AG09309 (cell line): ENCODE results near the gene IGFBP4.
A peak's percentile ranks its signal among the peaks of the same experiment; 100 is the strongest.
"Not testable (repeated sequence)": the region's sequence is repeated elsewhere in the genome, so short reads cannot be mapped to it uniquely, and the experiment has no call there.

Experiments
- DNase-seq: peaks from one replicate; pipeline ENCODE4 v3.0.0-alpha.2; 2010; ENCODE audit warnings: low read depth
- H3K4me3 ChIP-seq: 2 replicates; pipeline ENCODE4 v1.5.1; 2011; ENCODE audit warnings: mild to moderate bottlenecking, low read depth, low read length, moderate library complexity; ENCODE audit not compliant: control insufficient read depth
- TF ChIP-seq, protein P1 (sequence below): IDR thresholded peaks from 2 replicates; pipeline ENCODE4 v1.5.1; 2011; ENCODE audit warnings: mild to moderate bottlenecking, low read depth, low read length, inconsistent platforms; ENCODE audit not compliant: insufficient read depth, control insufficient read depth; ENCODE audit errors: missing control alignments

The IGFBP4 gene

DNA sequence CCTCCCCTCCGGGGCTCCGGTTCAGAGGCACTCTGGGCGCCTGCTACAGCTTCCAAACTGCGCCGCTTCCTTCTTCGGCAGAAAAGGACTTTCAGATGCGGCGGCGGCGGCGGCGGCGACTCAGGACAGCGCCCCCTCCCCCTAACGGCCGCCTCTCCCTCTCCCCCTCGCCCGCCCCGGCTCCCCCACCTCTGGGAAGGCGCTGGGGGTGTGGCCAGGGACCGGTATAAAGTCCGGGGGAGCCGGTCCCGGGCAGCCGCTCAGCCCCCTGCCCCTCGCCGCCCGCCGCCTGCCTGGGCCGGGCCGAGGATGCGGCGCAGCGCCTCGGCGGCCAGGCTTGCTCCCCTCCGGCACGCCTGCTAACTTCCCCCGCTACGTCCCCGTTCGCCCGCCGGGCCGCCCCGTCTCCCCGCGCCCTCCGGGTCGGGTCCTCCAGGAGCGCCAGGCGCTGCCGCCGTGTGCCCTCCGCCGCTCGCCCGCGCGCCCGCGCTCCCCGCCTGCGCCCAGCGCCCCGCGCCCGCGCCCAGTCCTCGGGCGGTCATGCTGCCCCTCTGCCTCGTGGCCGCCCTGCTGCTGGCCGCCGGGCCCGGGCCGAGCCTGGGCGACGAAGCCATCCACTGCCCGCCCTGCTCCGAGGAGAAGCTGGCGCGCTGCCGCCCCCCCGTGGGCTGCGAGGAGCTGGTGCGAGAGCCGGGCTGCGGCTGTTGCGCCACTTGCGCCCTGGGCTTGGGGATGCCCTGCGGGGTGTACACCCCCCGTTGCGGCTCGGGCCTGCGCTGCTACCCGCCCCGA is at the start of gene IGFBP4:
Gene IGFBP4, plus strand, starts transcription at position 255 of the 792 bp plus-strand sequence. Its CDS starts 286 bp downstream, at position 541.
- H3K4me3 ChIP-seq, result peak within 1 kb of the TSS; percentile 97

DNA sequence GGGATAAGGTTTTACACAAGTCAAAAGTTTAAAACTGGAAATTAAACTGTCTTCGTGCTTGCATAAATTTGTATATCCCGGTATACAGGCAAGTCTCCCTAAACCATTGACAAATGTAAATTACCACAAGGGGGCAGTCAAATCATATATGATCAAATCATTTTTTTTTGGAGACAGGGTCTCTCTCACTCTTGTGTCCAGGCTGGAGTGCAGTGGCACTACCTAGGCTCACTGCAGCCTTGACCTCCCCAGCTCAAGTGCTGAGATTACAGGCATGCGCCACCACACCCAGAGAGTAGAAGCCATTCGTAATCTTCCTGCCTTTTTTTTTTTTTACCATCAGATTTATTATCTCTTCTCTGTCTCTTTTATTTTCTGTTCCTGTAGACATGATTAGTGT is 44.1 kb upstream of the IGFBP4 start:
- TF ChIP-seq, protein P1, sequence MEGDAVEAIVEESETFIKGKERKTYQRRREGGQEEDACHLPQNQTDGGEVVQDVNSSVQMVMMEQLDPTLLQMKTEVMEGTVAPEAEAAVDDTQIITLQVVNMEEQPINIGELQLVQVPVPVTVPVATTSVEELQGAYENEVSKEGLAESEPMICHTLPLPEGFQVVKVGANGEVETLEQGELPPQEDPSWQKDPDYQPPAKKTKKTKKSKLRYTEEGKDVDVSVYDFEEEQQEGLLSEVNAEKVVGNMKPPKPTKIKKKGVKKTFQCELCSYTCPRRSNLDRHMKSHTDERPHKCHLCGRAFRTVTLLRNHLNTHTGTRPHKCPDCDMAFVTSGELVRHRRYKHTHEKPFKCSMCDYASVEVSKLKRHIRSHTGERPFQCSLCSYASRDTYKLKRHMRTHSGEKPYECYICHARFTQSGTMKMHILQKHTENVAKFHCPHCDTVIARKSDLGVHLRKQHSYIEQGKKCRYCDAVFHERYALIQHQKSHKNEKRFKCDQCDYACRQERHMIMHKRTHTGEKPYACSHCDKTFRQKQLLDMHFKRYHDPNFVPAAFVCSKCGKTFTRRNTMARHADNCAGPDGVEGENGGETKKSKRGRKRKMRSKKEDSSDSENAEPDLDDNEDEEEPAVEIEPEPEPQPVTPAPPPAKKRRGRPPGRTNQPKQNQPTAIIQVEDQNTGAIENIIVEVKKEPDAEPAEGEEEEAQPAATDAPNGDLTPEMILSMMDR, result peak; percentile 53
- DNase-seq, result peak; percentile 32
- H3K4me3 ChIP-seq, result no peak overlapping the region

More for the DNA sequence above, at the start of gene IGFBP4:
- DNase-seq, result no peak
- TF ChIP-seq, protein P1, result peak; percentile 42

DNA sequence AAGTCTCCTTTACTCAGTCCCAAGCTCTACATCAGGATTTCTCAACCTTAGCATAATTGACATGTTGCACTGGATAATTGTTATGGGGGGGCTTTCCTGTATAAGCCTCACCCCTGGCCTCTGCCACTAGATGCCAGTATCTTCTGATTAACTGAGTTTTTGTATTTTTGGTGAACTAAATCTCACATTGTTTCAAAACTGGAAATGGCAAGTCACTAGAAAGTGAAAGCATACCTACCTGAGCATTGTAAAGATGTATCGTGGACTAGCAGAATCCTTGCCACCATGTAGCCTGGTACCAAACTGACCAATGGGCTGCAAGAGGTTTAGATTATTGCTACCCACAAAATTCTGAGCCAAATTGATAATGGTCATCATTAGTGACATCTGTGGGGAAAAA is 40.6 kb upstream of the IGFBP4 start:
- H3K4me3 ChIP-seq, result no peak overlapping the region
- TF ChIP-seq, protein P1, result peak; percentile 8
- DNase-seq, result no peak

DNA sequence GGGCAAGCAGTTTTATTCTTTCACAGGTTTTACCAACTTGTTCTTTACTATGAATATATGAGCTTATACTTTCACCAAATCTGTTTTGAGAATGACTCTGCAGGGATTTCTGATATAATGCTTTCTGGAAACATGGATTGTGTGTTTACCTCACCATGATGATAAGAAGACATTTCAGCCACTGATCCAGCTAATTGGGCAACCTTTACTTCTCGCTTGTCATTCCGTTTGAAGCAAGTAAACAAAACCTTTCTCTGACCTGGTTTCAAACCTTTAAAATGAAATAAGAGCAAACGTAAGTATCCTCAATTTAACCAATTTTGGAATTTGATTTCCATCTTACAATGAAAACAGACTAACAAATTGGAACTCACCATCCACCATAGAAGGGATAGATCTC is 39.2 kb upstream of the IGFBP4 start:
- DNase-seq, result no peak
- TF ChIP-seq, protein P1, result no peak
- no peak overlapping the region for H3K4me3 ChIP-seq

DNA sequence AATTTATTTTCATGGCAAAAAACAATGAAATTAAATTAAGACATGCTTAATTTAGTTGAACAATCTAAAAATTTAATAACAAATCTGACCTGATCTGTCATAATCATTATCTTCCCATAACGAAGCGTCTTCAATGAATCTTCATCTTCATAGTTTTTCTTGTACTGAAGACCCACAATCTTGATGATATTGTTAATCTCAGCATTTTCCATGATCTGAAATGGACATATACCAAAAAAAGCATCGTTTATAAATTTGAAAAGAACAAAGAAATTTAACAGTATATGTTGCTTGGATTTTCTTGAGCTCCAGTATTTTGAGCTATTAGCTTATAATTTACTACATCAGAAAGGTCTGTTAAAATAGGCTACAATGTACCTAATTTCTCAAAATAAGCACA is 35.8 kb upstream of the IGFBP4 start:
- no peak overlapping the region for H3K4me3 ChIP-seq

DNA sequence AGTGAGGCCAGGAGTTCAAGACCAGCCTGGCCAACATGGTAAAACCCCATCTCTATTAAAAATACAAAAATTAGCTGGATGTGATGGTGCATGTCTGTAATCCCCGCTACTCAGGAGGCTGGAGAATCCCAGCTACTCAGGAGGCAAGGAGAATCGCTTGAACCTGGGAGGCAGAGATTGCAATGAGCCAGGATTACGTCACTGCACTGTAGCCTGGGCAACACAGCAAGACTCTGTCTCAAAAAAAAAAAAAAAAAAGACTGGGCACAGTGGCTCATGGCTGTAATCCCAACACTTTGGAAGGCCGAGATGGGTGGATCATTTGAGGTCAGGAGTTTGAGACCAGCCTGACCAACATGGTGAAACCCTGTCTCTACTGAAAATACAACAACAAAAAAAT is 33.7 kb upstream of the IGFBP4 start:
- not testable (repeated sequence) for DNase-seq, H3K4me3 ChIP-seq

More for the DNA sequence above, 35.8 kb upstream of the IGFBP4 start:
- TF ChIP-seq, protein P1, result no peak
- DNase-seq, result no peak

DNA sequence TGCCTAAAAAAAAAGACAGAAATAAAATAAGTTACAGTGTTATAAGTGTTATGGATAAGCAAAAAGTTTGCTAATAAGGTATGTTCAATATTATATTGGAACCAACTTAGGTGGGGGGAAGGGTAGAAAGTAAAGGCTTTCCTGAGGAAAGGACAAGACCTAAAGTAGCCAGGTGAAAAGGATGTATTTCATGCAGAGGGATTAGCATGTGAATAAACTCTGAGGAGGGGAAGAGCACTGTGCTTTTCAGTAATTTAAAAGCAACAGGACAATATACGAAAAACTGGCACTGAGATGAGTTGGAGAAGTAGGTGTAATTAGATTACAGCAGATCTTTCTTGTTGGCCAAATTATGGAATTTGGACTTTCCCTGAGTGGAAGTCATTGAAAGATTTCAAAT is 33.2 kb upstream of the IGFBP4 start:
- TF ChIP-seq, protein P1, result no peak
- DNase-seq, result no peak

More for the DNA sequence above, 33.2 kb upstream of the IGFBP4 start:
- no peak overlapping the region for H3K4me3 ChIP-seq
